DMS114 treated with DMSO at 0.1 percent for 48 hours (cell line): Measurements from ENCODE around the gene YAP1.

Experiments
- DNase-seq: peaks from one replicate; lab custom pipeline; 2025; ENCODE audit not compliant: unreplicated experiment; lab: John Stamatoyannopoulos, UW

The YAP1 gene

DNA sequence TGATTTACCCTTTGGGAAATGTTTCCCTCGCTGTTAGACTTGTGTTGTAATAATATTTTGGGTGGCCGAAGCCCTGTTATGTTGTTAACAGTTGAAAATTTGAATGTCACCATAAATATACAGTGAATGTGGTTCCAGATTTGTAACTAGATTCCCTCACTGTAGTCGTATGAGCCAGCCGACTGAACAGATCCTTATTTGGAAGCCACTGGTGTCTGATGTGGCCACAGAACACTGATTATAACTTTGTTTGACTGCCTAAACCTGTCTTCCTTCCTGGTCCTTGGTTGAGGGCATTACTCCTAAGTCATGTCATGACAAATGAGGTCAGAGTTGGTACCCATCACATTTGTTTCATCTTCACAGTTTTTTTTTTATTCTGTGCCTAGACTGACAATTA, 45.4 kb downstream of the YAP1 start:
- no peak for DNase-seq

DNA sequence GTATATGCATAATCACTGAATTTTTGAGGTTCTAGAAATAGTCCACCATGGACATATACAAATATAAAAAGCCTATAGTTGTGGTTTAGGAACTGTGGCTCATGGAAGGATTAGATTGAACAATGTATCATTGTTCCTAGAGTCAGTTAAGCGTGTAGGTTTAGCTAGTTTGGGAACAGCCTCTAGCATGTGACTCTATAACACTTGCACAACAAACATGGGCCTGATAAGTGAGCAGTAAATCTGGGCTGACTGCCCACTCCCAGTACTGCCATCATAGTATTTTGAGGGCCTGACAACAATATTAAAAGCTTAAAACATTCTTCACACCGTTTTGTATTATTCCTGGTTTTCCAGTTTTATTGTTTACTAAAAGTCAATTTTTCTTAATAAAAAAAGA, 47.0 kb downstream of the YAP1 start:
- no peak for DNase-seq

GRCh38 chr11:102158164-102158735, 48.0 kb downstream of the YAP1 start:
- no peak for DNase-seq

- no peak for DNase-seq
These were observed 53.1 kb downstream of the YAP1 start for GRCh38 chr11:102163368-102163767.

GRCh38 chr11:102166175-102167064, 56.2 kb downstream of the YAP1 start:
- DNase-seq, result no peak

DNA sequence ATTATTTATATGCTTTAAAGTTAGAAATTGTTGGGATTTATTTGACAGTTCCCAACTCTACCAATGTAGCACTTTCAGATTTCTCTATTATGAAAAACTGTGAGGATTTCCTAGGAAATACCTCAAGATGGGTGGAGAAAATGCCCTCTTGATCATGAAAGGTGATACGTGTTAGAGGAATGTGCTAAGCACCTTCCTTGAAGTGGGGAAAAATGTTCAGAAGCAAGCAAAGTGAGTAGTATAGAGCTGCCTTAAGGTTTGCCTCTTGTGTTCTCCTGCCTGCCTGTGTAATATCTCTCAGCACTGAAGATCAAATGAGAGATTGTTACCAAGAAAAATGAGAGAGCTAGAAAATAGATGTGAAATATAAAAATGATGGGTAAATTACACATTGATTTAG, 58.2 kb downstream of the YAP1 start:
- DNase-seq, result no peak

GRCh38 chr11:102171101-102171500, 60.9 kb downstream of the YAP1 start:
- DNase-seq, result no peak

DNA sequence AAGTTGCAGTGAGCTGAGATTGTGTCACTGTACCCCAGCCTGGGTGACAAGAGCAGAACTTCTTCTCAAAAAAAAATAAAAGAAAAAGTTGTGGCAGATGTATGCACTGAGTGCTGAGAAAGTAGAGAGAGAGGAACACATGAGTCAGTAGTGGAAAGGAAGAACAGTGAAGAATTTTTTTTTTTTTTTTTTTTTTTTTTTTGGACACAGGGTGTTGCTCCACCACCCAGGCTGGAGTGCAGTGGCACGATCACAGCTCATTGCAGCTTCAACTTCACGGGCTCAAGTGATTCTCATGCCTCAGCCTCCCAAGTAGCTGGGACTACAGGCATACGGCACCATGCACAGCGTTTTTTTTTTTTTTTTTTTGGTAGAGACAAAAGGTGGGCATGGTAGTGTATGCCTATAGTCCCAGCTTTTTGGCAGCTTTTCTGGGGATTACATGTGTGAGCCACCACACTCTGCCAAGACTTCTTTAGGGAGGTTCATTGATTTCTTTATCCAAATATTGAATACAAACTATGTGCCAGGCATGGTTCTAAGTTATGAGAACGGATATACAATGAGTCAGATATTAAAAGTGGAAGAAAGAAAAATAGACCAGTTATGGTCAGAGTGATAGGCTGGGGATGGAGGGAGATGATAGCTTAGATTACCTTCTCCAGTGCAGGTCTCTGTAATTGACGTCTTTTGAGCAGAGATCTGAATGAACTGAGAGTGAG, 62.0 kb downstream of the YAP1 start:
- no peak for DNase-seq

DNA sequence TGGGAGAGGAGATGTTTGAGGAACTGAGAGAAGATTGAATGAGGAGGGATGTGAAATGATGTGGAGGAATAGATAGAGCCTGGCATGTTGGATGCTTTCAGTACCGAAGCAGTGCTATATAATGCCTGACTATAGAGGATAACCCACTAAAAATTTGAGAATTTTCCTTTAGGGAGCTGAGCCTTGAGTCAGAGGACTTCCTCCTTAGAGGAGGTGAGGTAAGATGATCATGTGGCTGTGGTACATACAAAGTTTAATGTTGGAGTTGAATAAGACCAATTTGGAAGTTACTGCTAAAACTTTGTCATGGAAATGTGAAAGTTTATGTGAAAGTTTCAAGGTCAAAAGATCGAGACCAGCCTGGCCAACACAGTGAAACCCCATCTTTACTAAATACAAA, 66.9 kb downstream of the YAP1 start:
- DNase-seq, result no peak

- DNase-seq, result no peak
These were observed 67.9 kb downstream of the YAP1 start for GRCh38 chr11:102177974-102178631.

DNA sequence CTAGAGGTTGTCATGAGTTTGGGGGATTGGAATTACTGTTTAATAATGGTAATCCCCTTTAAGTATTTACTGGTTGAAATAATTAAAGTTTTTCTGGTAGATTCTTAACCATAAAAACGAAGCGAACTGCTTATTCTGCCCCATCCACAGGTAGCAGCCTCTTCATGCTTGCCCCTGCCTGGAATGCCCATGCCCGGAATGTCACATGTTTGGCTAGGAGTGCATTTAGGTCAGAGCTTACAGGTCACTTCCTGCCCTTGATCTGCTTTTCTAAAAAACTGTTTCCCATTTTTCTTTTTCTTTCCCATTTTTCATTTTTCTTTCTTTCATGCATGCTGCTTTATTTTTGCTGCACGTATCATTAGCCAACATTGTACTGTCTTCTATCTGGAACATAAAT, 69.1 kb downstream of the YAP1 start:
- no peak for DNase-seq

- no peak for DNase-seq
These were observed 74.2 kb downstream of the YAP1 start for GRCh38 chr11:102184269-102184987.

GRCh38 chr11:102186551-102187191, 76.4 kb downstream of the YAP1 start:
- no peak for DNase-seq

DNA sequence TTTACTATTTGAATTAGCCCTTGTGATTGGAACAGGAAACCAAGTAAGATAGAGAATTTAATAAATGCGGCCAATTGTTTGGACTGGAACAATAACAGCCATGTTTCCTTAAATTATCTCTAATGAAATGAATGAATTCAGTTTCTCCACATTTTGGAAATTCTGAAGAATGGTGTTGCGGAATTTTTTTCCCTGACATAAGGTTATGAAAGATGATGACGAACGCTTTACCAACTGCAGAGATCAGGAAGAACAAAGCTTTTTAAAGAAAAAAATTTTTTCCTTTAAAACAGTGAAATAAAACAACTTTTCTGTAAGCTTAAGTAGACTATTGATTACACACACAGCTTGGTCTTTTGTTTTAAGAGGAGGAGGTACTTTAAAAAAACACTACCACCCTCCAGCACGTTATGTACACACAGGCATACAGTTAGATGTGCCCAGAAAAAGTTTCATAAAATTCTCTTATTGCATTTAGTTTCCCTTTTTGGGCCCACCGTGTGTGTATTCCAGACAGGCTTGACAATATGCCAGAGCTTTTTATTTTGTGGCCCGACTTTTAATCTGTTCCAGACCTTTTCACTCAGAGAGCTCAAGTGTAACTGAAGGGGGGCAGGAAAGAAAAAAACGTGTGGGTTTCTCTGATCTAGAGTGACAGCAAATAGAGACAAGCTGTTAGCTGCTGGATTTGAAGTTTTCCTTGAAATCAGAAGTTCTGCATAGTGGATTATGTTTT, 77.3 kb downstream of the YAP1 start:
- DNase-seq, result no peak

DNA sequence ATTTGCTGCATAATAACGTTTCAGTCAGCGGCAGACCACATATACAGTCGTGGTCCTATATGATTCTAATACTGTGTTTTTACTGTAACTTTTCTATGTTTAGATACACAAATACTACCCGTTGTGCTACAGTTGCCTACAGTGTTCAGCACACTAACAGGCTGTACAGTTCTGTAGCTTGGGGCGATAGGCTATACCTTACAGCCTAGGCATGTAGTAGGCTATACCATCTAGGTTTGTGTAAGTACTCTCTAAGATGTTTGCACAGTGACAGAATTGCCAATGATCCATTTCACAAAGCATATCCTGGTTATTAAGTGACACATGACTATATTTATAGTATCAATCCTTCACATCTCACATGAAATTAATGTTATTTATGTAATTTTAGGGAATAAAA, 78.2 kb downstream of the YAP1 start:
- no peak for DNase-seq

DNA sequence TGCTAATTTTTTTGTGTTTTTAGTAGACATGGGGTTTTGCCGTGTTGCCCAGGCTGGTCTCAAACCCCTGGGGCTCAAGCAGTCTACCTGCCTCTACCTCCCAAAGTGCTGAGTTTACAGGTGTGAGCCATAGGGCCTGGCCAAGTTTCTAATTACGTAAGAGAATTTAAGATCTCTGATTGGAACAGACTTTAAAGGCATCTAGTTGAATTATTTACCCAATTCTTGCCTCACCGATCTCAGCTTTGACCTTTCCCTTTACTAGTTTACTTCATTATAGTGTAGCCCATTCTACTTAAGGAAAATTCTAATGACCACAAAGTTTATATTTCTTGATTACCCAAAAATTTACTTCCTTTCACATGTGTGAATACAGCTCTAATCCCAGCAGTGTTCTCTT, 81.6 kb downstream of the YAP1 start:
- DNase-seq, result no peak

DNA sequence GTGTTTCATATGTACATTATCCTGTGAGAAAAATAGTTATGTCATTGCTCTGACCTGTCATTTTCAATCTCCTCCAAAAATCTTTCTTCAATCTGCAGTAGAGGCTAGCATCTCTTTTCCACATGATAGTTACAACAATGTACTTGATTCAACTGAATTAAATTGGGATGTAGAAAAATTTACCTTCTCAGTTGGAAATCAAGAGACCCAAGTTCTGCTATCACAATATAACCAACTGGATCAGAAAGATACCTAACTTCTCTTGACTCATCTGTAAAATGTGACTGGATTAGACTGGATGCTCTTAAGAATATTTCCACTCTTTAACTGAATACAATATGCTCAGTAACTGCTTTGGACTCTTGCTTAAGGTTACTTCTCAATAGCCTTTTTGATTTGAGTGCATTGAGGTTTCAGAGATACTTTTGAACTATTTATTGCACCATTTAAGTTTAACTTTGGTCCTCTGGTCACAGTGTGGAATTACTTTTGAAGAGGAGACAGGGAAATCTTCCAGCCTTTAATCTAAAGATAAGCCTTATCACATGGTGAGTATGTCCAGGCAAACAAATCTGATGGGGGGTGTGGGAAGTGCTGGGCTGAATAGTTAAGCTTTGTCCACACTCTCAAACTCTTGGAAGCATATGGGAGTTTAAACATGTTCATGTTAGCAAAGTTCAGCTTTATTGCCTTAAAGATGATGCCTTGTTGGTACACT, 82.3 kb downstream of the YAP1 start:
- no peak for DNase-seq

GRCh38 chr11:102194257-102194656, 84.0 kb downstream of the YAP1 start:
- DNase-seq, result no peak

GRCh38 chr11:102194990-102195389, 84.7 kb downstream of the YAP1 start:
- no peak for DNase-seq
